HG03095 (cell line): ENCODE measurements around the gene HOXA3.

Source experiments
- ATAC-seq: cut with Tn5 transposase; IDR thresholded peaks from one replicate; pipeline ENCODE4 v1.9.1; 2021; ENCODE audit warnings: moderate library complexity; ENCODE audit not compliant: unreplicated experiment

Gene HOXA3

GRCh38 chr7:27095050-27095896, 57.1 kb downstream of the HOXA3 start:
- ATAC-seq, result no peak

DNA sequence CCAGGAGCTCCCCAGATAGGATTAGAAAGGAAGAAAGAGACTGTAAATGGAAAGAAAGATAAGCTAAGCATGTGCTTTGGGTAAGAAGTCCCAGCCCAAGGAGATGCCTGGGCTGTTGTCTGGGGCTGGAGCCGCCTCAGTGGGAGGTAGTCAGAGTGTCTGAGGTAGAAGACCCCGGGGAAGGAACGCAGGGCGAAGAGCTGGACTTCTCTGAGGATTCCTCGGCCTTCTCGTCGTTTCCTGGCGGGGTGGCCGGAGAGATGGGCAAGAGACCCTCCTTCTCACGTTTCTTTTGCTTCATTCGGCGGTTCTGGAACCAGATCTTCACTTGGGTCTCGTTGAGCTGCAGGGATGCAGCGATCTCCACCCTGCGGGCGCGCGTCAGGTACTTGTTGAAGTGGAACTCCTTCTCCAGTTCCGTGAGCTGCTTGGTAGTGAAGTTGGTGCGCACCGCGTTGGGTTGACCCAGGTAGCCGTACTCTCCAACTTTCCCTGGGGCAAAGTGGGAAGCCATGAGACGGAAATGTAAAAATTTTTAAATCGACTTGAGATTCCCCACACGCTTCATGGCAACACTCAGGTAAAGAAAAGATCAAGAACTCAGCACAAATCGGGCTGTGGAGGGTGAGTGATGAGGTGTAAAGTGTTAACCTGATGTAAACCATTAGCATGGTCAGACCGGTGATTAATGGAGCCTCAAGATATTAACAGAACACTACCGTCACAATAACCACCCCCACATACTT, 57.9 kb downstream of the HOXA3 start:
- no peak for ATAC-seq

DNA sequence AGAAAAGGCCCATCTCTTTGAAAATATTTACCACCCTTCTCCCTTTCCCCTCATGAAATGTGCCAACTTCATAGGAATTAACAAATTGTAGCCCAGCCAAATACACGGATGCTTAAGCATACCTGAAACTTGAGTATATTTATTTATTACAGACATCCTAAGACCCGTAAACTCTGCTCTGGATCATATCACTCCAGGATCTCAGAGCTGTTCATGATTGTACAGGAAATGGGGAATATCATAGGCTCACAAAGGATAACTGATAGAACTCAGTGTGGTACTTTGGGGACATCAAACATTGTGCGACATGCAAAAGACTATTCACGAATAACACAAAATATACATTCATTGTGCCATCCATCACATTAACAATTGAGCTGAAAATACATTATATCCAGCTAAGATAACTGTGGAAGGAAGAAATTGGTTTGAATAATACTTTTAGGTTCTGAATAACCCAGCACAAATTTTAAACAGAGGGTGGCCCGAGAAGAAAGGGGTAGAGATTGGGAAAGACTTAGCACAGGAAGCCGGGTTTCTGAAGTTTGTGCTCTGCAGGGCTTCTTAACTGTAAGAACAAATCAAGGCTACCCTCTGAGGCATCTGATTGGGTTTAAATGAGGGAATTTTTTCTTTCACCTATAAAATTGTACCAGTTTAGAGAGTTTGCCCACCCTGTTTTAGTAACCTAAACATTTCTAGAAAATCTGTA, 59.0 kb downstream of the HOXA3 start:
- ATAC-seq, result no peak

- ATAC-seq, result no peak
Measured at GRCh38 chr7:27092819-27093110, 59.6 kb downstream of the HOXA3 start.

- ATAC-seq, result no peak
Measured at GRCh38 chr7:27091941-27092818, 60.2 kb downstream of the HOXA3 start.

- no peak for ATAC-seq
Measured at GRCh38 chr7:27091105-27091504, 61.3 kb downstream of the HOXA3 start.

- no peak for ATAC-seq
Measured at GRCh38 chr7:27088002-27088922, 64.1 kb downstream of the HOXA3 start.

DNA sequence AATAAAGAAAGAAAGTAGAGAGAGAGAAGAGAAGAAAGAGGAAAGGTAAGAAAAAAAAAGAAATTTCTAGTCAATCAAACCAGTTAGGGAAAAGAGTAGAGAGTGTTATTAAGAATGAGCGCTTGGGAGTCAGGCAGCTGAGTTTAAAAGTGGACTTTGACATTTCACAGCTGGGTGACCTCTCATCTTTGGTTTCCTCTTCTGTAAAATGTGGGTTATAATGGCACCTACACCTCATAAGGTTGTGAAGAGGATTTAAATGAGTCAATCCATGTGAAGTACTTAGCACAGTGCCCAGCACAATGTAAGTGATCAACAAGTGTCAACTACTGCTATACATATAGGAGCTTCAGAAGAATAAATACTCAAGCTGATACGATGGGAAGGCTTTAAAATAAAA, 68.7 kb downstream of the HOXA3 start:
- ATAC-seq, result no peak

DNA sequence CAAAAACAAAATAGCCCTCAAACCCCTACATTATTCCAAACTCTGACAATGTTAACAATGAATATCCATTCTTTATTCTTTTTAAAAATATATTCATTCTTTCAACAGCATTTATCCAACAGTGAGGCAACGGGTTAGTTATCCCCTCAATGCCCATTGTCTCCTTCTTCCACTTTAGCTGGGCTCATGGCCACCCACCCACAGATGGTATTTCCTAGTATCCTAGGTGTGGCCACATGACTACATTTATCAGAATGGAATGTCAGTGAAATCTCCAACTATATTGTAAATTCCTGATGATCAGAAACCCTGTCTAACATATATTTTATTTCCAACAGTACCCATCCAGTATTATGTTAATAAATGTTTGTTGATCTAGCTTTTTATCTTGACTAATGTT, 70.2 kb downstream of the HOXA3 start:
- no peak for ATAC-seq

DNA sequence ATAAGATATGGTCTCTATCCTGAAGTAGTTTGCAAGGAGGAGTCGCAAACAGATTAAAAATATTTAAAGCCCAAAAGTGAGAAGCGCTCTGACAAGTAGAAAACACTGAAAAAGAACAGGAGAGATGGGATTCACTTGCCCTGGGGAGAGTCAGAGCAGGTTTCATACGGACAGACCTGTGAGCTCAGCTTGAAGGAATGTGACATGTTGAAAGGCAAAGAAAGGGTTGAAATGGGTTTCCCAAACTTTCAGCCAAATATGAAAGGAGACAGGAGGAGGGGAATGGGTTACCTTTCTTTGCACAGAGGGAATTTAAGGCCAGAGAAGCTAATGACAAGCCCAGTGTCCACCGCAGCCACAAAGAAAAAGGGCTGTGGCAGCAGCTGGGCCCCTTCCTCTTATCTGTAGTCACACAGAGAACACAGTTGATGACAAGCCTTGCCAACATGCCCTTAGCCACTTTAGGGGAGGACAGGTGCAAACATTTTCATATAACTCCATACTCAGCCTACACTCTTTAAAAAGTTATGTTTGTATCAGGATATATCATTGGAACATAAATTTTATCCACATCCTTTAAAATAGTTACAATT, 71.4 kb downstream of the HOXA3 start:
- no peak for ATAC-seq

DNA sequence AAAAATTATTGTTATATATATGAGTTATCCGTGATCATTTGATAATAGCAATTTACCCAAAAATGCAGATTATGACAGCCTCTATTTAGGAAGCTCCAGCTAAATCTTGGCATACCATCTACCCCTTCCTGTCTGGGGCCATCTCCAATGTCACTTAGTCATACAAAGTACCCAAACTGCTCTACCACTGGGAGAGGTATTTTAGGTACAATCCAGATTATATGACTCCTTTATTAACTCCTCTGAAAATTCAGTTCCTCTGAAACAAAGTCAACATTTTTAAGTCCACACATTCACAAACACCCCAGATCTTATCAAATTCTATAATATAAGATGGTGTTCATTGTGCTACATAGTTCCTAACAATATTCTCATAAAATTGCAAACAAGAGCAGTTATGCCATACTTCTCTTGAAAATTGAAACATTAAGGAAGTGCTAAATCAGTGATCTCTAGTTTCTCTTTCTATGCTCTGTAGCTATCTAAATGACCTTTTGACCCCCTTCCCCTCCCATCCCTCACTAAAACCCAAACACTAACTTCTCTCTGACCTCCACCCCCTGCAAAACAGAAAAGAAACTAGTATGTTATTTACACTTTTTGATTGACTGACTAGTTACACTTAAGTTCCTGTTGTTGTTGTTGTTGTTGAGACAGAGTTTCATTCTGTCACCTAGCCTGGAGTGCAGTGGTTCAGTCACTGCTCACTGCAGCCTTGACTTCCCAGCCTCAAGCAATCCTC, 73.0 kb downstream of the HOXA3 start:
- ATAC-seq, result no peak

GRCh38 chr7:27078616-27079233, 73.7 kb downstream of the HOXA3 start:
- ATAC-seq, result no peak

DNA sequence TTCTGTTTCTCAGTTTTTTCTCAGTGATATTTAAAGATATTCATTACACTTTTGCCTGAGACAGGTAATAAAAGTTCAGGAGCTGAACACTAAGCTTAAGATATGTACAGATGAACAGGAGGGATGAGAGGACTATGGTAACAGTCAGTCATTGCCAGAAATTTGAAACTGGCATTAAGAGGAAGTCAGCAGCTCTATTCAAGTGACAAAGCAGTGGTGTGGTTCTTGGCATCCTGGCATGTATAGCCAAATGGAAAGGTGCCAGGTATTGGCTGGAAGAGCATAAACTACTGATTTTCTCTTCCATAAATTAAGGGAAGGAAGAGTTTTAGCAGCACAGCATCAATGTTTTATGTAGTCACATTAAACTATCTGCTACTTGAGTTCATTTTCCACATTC, 79.3 kb downstream of the HOXA3 start:
- no peak for ATAC-seq

GRCh38 chr7:27071622-27072390, 80.6 kb downstream of the HOXA3 start:
- no peak for ATAC-seq

GRCh38 chr7:27068259-27068658, 84.1 kb downstream of the HOXA3 start:
- ATAC-seq, result no peak

- ATAC-seq, result no peak
Measured at GRCh38 chr7:27066148-27066547, 86.2 kb downstream of the HOXA3 start.

- ATAC-seq, result no peak
Measured at GRCh38 chr7:27065709-27066108, 86.7 kb downstream of the HOXA3 start.

DNA sequence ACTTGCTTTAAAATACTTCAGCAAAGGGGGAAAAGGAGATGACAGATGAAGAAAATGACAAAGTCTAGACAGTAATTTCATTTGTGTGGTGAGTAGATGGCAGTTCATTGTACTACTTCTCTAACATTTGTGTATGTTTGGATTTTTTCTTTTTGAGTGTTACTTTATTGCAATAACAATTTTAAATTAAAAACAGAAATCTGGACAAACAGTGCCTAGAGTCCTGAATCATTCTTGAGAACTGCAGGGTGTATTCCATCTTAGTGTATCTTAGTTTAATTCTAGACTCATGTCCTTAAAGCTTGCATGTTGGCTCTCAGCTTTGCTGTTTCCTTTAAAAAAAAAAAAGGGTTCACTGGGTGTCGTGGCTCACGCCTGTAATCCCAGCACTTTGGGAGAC, 87.7 kb downstream of the HOXA3 start:
- no peak for ATAC-seq
